Thoracic aorta (tissue), 2 donors: Measurements from ENCODE around the gene PKD1. TPM values are rescaled to one million over a fixed set of nuclear protein-coding genes. Genes with fewer than 3 reads are reported as not detected.

Experiments used
- ATAC-seq: fragments of 150-250 bp; one replicate; pipeline ENCODE4 v1.8.0; 2017; ENCODE audit warnings: low read depth; ENCODE audit not compliant: insufficient number of reproducible peaks, low FRiP score
- DNase-seq: peaks from one replicate; pipeline ENCODE4 v3.0.0-alpha.2; 2020; ENCODE audit warnings: low spot score
- H3K27ac ChIP-seq, 2 donors: fragments of 200-600 bp; sonication (generic); 1 replicate in 1 of 2; 2 replicates in 1 of 2; pipeline ENCODE4 v1.5.1; 2016; ENCODE audit warnings: mild to moderate bottlenecking in 2 of 2, moderate library complexity in 2 of 2
- H3K27me3 ChIP-seq: fragments of 200-600 bp; sonication (generic); replicated peaks from 2 replicates; pipeline ENCODE4 v1.6.0; 2016; ENCODE audit warnings: mild to moderate bottlenecking; ENCODE audit not compliant: insufficient read depth
- H3K36me3 ChIP-seq: fragments of 200-600 bp; sonication (generic); one replicate; pipeline ENCODE4 v1.5.1; 2016
- H3K4me1 ChIP-seq, 2 donors: fragments of 200-600 bp; sonication (generic); 1 replicate in 1 of 2; 2 replicates in 1 of 2; pipeline versions ENCODE4 v1.5.1 to v1.6.0; 2016; ENCODE audit warnings: low read depth in 2 of 2, mild to moderate bottlenecking in 1 of 2; ENCODE audit not compliant: control insufficient read depth in 1 of 2
- H3K4me3 ChIP-seq: fragments of 200-600 bp; sonication (generic); 2 replicates; pipeline ENCODE4 v1.5.1; 2016; ENCODE audit warnings: mild to moderate bottlenecking
- H3K9me3 ChIP-seq: fragments of 200-600 bp; sonication (generic); 2 replicates; pipeline ENCODE4 v1.5.1; 2016
- CTCF ChIP-seq: fragments of 200-600 bp; sonication (generic); IDR thresholded peaks from one replicate; pipeline ENCODE4 v1.5.1; 2019; ENCODE audit warnings: antibody characterized with exemption
- total RNA-seq, 2 donors: library from RNA; depleted of rRNA; stranded (reverse); fragments of >200 nt; gene quantifications; one replicate each; pipeline versions ENCODE4 v1.1.0 to v1.2.3, GENCODE V29; 2016

PKD1 gene
- total RNA-seq, 2 donors from 2014 or later: 838 to 1,071 TPM

- Histone ChIP-seq H3K4me3 (no peak overlapping the region), H3K36me3 (peaks cover 37% of the 10 kb centered on the region), H3K4me1 (no peaks in the 10 kb centered on the region), H3K9me3 (no peaks in the 10 kb centered on the region), H3K27ac (no peak overlapping the region), H3K27me3 (no peaks in the 10 kb centered on the region)
- no peak for TF ChIP-seq CTCF
- DNase-seq (no peak), ATAC-seq (no peak)
Observed at GRCh38 chr16:2086812-2087747, 48.6 kb downstream of the PKD1 start.

GRCh38 chr16:2086106-2086742 lies 49.5 kb downstream of the PKD1 start:
- Histone ChIP-seq H3K27me3 (no peaks in the 10 kb centered on the region), H3K36me3 (peaks cover 30% of the 10 kb centered on the region), H3K27ac (peak overlapping the region in 1 of 2 donors; percentile 38), H3K4me3 (no peak overlapping the region), H3K4me1 (no peaks in the 10 kb centered on the region), H3K9me3 (no peaks in the 10 kb centered on the region)
- DNase-seq (no peak), ATAC-seq (no peak)
- no peak for TF ChIP-seq CTCF

GRCh38 chr16:2085669-2086068 lies 50.0 kb downstream of the PKD1 start:
- no peak overlapping the region for H3K4me3 ChIP-seq
- peaks cover 27% of the 10 kb centered on the region for H3K36me3 ChIP-seq
- no peaks in the 10 kb centered on the region for H3K9me3 ChIP-seq
- H3K27ac ChIP-seq: no peak overlapping the region
- H3K27me3 ChIP-seq: no peaks in the 10 kb centered on the region
- no peak for TF ChIP-seq CTCF
- no peaks in the 10 kb centered on the region for H3K4me1 ChIP-seq
- DNase-seq (no peak), ATAC-seq (no peak)

GRCh38 chr16:2084895-2085625 lies 50.6 kb downstream of the PKD1 start:
- no peak for TF ChIP-seq CTCF
- H3K4me3 ChIP-seq: no peak overlapping the region
- no peak for DNase-seq
- H3K4me1 ChIP-seq: no peaks in the 10 kb centered on the region
- H3K9me3 ChIP-seq: no peaks in the 10 kb centered on the region
- no peak for ATAC-seq
- no peaks in the 10 kb centered on the region for H3K27me3 ChIP-seq
- no peak overlapping the region for H3K27ac ChIP-seq
- H3K36me3 ChIP-seq: peaks cover 25% of the 10 kb centered on the region
